HepG2 (cell line): Measurements from ENCODE around the gene PROX1. TPM values are rescaled to one million over a fixed set of nuclear protein-coding genes. Genes with fewer than 3 reads are reported as not detected.

Experiments
- ATAC-seq: fragments of 200-7000 bp; cut with Tn5 transposase; 3 replicates; pipeline ENCODE4 v1.9.1; 2020; ENCODE audit warnings: mild to moderate bottlenecking, moderate library complexity
- BruUV-seq: library from RNA; stranded (reverse); fragments of 400-500 nt; replicated peaks from 2 replicates; lab custom pipeline; 2021; lab: Mats Ljungman, UMichigan
- CTCF ChIA-PET: fragments of 300-600 bp; formaldehyde crosslinking; extraction: SDS; loops from one replicate; lab custom pipeline; 2021; ENCODE audit warnings: low total read pairs, inconsistent platforms, low intra/inter-chr PET ratio; lab: Yijun Ruan, JAX
- POLR2A ChIA-PET: fragments of 350-600 bp; sonication (Branson Sonifier 250); formaldehyde crosslinking; loops from one replicate; lab custom pipeline; 2020; ENCODE audit warnings: antibody characterized with exemption, inconsistent platforms; lab: Yijun Ruan, JAX
- DNase-seq: peaks from one replicate; pipeline ENCODE4 v3.0.0-alpha.2; 2015; ENCODE audit warnings: low spot score
- FAIRE-seq: peaks from 3 replicates; lab custom pipeline; 2011; peaks lifted over from hg19 to GRCh38; lab: Jason Lieb, UNC
- H2AFZ ChIP-seq: one replicate; pipeline ENCODE4 v1.6.1; 2011; ENCODE audit warnings: low read length, inconsistent platforms
- H3K27ac ChIP-seq: fragments of 300-600 bp; 3 replicates; pipeline ENCODE4 v1.8.0; 2011; ENCODE audit warnings: mixed run types, mild to moderate bottlenecking, mixed read lengths, low read length, inconsistent platforms; ENCODE audit not compliant: insufficient read depth; ENCODE audit errors: extremely low read length
- H3K27me3 ChIP-seq, 2 experiments: fragments of 200-600 bp in 1 of 2; 2 replicates in 1 of 2; 3 replicates in 1 of 2; pipeline versions ENCODE4 v1.6.0 to v1.8.0; 2011; ENCODE audit warnings: low read length in 2 of 2, mild to moderate bottlenecking in 2 of 2, moderate library complexity in 2 of 2, inconsistent platforms in 1 of 2; ENCODE audit not compliant: insufficient read depth in 2 of 2, control insufficient read depth in 1 of 2
- H3K36me3 ChIP-seq, 2 experiments: fragments of 200-600 bp in 1 of 2; replicated peaks in 1 of 2; 2 replicates in 1 of 2; 3 replicates in 1 of 2; pipeline versions ENCODE4 v1.5.1 to v1.8.0; 2011; ENCODE audit warnings: low read length in 2 of 2, inconsistent platforms in 1 of 2; ENCODE audit not compliant: insufficient read depth in 2 of 2, control insufficient read depth in 1 of 2
- H3K4me1 ChIP-seq: 2 replicates; pipeline ENCODE4 v1.5.1; 2012; ENCODE audit warnings: low read length, inconsistent platforms; ENCODE audit not compliant: insufficient read depth
- H3K4me2 ChIP-seq: 2 replicates; pipeline ENCODE4 v1.6.0; 2011; ENCODE audit warnings: low read depth, low read length, inconsistent platforms
- H3K4me3 ChIP-seq, 3 experiments: fragments of 200-600 bp in 1 of 3; sonication (generic), shearing (Covaris generic) in 1 of 3; replicated peaks in 1 of 3; 2 replicates each; pipeline ENCODE4 v1.5.1; 2011 to 2016; ENCODE audit warnings: low read length in 3 of 3, inconsistent platforms in 2 of 3, low read depth in 2 of 3, mild to moderate bottlenecking in 2 of 3, control low read depth in 1 of 3, mixed read lengths in 1 of 3; ENCODE audit not compliant: insufficient read depth in 1 of 3
- H3K79me2 ChIP-seq: one replicate; pipeline ENCODE4 v1.6.1; 2011; ENCODE audit warnings: low read length, inconsistent platforms; ENCODE audit not compliant: insufficient read depth
- H3K9ac ChIP-seq: 2 replicates; pipeline ENCODE4 v1.6.0; 2011; ENCODE audit warnings: mild to moderate bottlenecking, low read depth, low read length, inconsistent platforms; ENCODE audit not compliant: insufficient read depth
- H3K9me3 ChIP-seq: 2 replicates; pipeline ENCODE4 v1.5.1; 2012; ENCODE audit warnings: mild to moderate bottlenecking, low read length
- H4K20me1 ChIP-seq: 2 replicates; pipeline ENCODE4 v1.6.0; 2011; ENCODE audit warnings: inconsistent platforms, mild to moderate bottlenecking, low read length, moderate library complexity; ENCODE audit not compliant: insufficient read depth
- CREB1 ChIP-seq, 2 experiments: fragments of 450-650 bp in 1 of 2; IDR thresholded peaks; 2 replicates each; pipeline ENCODE4 v1.6.1; 2016 to 2017; ENCODE audit warnings: control low read depth in 1 of 2, mild to moderate bottlenecking in 1 of 2, missing compliant biosample characterization in 1 of 2, missing genetic modification characterization in 1 of 2
- GZF1 ChIP-seq: sonication (generic); formaldehyde crosslinking; IDR thresholded peaks from 2 replicates; pipeline ENCODE4 v1.5.1; 2020; ENCODE audit warnings: mild to moderate bottlenecking, missing genetic modification reagents
- HNF4A ChIP-seq: sonication (generic); formaldehyde crosslinking; IDR thresholded peaks from 2 replicates; pipeline ENCODE4 v1.4.0; 2020; ENCODE audit warnings: missing genetic modification reagents
- HNF4G ChIP-seq, 2 experiments: sonication (generic) in 1 of 2; formaldehyde crosslinking in 1 of 2; IDR thresholded peaks; 2 replicates each; pipeline versions ENCODE4 v1.4.0 to v1.6.1; 2011 to 2020; ENCODE audit warnings: borderline replicate concordance in 2 of 2, low read depth in 2 of 2, mild to moderate bottlenecking in 2 of 2, low read length in 1 of 2, missing genetic modification reagents in 1 of 2, moderate library complexity in 1 of 2
- HOXA7 ChIP-seq: sonication (generic); formaldehyde crosslinking; IDR thresholded peaks from 2 replicates; pipeline ENCODE4 v1.8.1; 2022; ENCODE audit warnings: mild to moderate bottlenecking, missing genetic modification reagents, moderate library complexity
- MYPOP ChIP-seq: sonication (generic); formaldehyde crosslinking; IDR thresholded peaks from 2 replicates; pipeline ENCODE4 v1.8.1; 2023; ENCODE audit warnings: mild to moderate bottlenecking, moderate library complexity, missing genetic modification reagents
- NCOA2 ChIP-seq: sonication (generic); formaldehyde crosslinking; IDR thresholded peaks from 2 replicates; pipeline ENCODE4 v1.8.0; 2022; ENCODE audit warnings: inconsistent platforms
- PHB2 ChIP-seq: fragments of 450-650 bp; IDR thresholded peaks from 2 replicates; pipeline ENCODE4 v1.6.1; 2018; ENCODE audit not compliant: partially characterized antibody
- SOX5 ChIP-seq: IDR thresholded peaks from 2 replicates; pipeline ENCODE4 v1.6.1; 2016; ENCODE audit warnings: borderline replicate concordance
- SOX6 ChIP-seq, 2 experiments: fragments of 450-650 bp in 1 of 2; sonication (generic) in 1 of 2; formaldehyde crosslinking in 1 of 2; IDR thresholded peaks; 2 replicates each; pipeline versions ENCODE4 v1.4.0 to v1.6.1; 2017 to 2020; ENCODE audit warnings: antibody characterized with exemption in 1 of 2, mild to moderate bottlenecking in 1 of 2, missing genetic modification reagents in 1 of 2
- SP1 ChIP-seq, 2 experiments: fragments of 450-650 bp in 1 of 2; sonication (generic) in 1 of 2; formaldehyde crosslinking in 1 of 2; IDR thresholded peaks; 2 replicates each; pipeline versions ENCODE4 v1.4.0 to v1.6.1; 2016 to 2020; ENCODE audit warnings: missing genetic modification reagents in 1 of 2
- SP4 ChIP-seq: sonication (generic); formaldehyde crosslinking; IDR thresholded peaks from 2 replicates; pipeline ENCODE4 v1.8.1; 2023; ENCODE audit warnings: mild to moderate bottlenecking, missing genetic modification reagents
- ZNF224 ChIP-seq: sonication (generic); formaldehyde crosslinking; IDR thresholded peaks from 2 replicates; pipeline ENCODE4 v1.5.0; 2020; ENCODE audit warnings: mild to moderate bottlenecking, missing genetic modification reagents
- ZNF274 ChIP-seq: sonication (generic); formaldehyde crosslinking; IDR thresholded peaks from 2 replicates; pipeline ENCODE4 v1.5.1; 2020; ENCODE audit warnings: mild to moderate bottlenecking, missing genetic modification reagents
- ZNF674 ChIP-seq: sonication (generic); formaldehyde crosslinking; IDR thresholded peaks from 2 replicates; pipeline ENCODE4 v1.5.0; 2020; ENCODE audit warnings: low read depth, mild to moderate bottlenecking, missing genetic modification reagents
- ZSCAN31 ChIP-seq: sonication (generic); formaldehyde crosslinking; IDR thresholded peaks from 2 replicates; pipeline ENCODE4 v1.5.0; 2020; ENCODE audit warnings: low read depth, mild to moderate bottlenecking, missing genetic modification reagents
- WGBS: methylation state at CpG from one replicate; pipeline ENCODE4 v1.1.6; 2017; ENCODE audit warnings: low lambda C conversion rate; 5-methylcytosine and 5-hydroxymethylcytosine counted together
- in situ Hi-C: cut with HindIII; loops from 2 replicates; pipeline ENCODE4 v1.10.0; 2017; ENCODE audit warnings: low pct_unique_long_range_greater_than_20kb; ENCODE audit not compliant: extremely low pct_ligation_motif_present
- intact Hi-C: fragments of 100-400 bp; cut with micrococcal nuclease; formaldehyde crosslinking; loops from one replicate; pipeline ENCODE4 v1.10.0; 2022; ENCODE audit not compliant: unreplicated experiment
- polyA plus RNA-seq, 8 experiments: library from polyadenylated mRNA; depleted of rRNA in 3 of 8; stranded (reverse) in 7 of 8; unstranded in 1 of 8; fragments of >200 nt; fragmentation: Illumina TruSeq in 4 of 8; extraction: Trizol in 4 of 8; gene quantifications; 2 replicates each; pipeline versions ENCODE4 v1.2.1 to v1.2.3, GENCODE V29; 2011 to 2016; ENCODE audit warnings: low read depth in 4 of 8, missing spikeins in 1 of 8, mixed read lengths in 1 of 8; ENCODE audit not compliant: insufficient read depth in 1 of 8
- total RNA-seq, 5 experiments: library from RNA; depleted of rRNA; stranded (reverse); fragments of >200 nt; fragmentation: Illumina TruSeq; extraction: Trizol; gene quantifications; 2 replicates each; pipeline ENCODE4 v1.2.3, GENCODE V29; 2016; ENCODE audit warnings: low read depth in 1 of 5
- TF ChIP-seq, protein P1 (sequence below): sonication (generic); formaldehyde crosslinking; IDR thresholded peaks from 2 replicates; pipeline ENCODE4 v1.8.1; 2023; ENCODE audit warnings: mild to moderate bottlenecking, missing genetic modification reagents

Gene PROX1
- total and polyA plus RNA-seq, 2 of the 13 experiments (the other 11 are each of a cell fraction or from before 2014, with no cell fraction given), result 12.3 to 30.2 TPM

DNA sequence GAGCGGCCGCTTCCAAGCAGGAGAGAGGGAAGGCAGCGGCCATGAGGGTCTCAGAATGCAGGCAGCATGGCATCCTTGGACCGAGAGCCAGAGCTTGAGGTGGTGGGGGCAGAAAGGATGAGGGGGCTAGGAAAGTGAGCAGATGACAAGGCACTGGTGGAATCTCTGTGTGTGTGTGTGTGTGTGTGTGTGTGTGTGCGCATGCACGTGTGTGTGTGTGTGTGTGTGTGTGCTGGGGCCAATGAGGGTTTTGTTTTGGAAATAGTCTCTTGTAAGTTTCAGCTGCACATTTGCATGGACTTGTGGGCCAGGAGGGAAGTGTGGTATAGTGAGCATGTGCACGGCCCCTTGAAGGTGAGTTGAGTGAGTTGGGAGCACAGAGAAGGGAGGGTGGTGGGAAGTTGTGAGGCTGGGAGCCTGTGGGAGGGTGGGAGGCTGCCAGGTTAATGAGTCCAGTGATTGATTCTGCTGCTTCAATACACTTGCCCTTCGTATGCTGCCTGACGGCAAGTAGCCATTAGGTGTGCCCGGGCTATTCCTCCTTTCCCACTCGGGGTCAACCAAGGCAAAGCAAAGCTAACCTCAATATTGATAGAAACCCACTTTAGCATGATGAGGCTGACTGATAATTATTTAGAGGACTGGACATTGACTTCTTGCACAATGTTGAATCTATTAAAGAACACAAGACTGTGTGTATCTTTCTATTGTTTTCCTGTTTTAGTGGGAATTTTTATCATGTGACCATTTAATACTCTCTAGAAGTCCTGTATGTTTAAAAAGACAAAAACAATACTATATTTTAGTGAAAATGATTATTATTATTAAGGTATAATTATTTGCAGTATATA is 80.3 kb downstream of the PROX1 start (continued):
- TF ChIP-seq, protein P1, sequence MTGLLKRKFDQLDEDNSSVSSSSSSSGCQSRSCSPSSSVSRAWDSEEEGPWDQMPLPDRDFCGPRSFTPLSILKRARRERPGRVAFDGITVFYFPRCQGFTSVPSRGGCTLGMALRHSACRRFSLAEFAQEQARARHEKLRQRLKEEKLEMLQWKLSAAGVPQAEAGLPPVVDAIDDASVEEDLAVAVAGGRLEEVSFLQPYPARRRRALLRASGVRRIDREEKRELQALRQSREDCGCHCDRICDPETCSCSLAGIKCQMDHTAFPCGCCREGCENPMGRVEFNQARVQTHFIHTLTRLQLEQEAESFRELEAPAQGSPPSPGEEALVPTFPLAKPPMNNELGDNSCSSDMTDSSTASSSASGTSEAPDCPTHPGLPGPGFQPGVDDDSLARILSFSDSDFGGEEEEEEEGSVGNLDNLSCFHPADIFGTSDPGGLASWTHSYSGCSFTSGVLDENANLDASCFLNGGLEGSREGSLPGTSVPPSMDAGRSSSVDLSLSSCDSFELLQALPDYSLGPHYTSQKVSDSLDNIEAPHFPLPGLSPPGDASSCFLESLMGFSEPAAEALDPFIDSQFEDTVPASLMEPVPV, result no peak
- TF ChIP-seq SOX5 (CRISPR knock-in tag) (peak; percentile 74; the same call in 1 of the 2 replicates), SOX6 (IDR thresholded peaks at IDR 0.05) (no peak), SOX6 (CRISPR knock-in tag; IDR thresholded peaks at IDR 0.05) (peak; percentile 41; the same call in 1 of the 2 replicates), HNF4G (IDR thresholded peaks at IDR 0.05; ENCODE audit: borderline replicate concordance, low read depth, low read length) (peak; percentile 48; the same call in 1 of the 2 replicates), HNF4G (CRISPR knock-in tag; IDR thresholded peaks at IDR 0.05; ENCODE audit: borderline replicate concordance, low read depth) (no peak), ZNF274 (0 out of 2 replicates have a peak, but pooled peaks have one; percentile 36), NCOA2 (0 out of 2 replicates have a peak, but pooled peaks have one; percentile 27), HNF4A (CRISPR knock-in tag) (peak; percentile 49; the same call in 1 of the 2 replicates), HOXA7 (CRISPR knock-in tag) (no peak)

DNA sequence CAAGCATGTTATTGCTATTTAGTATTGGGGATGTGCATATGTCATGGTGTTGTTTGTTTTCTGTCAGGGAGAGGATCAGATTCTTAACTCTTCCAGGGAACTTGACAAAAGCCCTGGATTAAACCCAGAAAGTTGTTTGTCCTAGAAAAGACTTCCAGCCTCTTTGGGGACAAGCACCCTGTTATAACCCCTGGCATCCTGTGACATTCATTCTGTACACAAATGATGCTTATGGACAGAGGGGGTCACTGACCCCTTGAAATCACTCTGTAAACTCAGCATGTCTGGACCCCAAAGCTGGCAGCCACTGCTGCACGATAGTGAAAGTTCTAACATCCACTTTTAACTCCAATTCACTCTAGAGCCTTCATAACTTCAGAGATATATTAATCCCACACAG is 81.2 kb downstream of the PROX1 start:
- no peaks in the 10 kb centered on the region for H3K9me3 ChIP-seq
- no peaks in the 10 kb centered on the region for H4K20me1 ChIP-seq
- BruUV-seq, result no TSS peak
- H3K36me3 ChIP-seq, result no peaks in the 10 kb centered on the region
- H2AFZ ChIP-seq, result no peak overlapping the region
- H3K9ac ChIP-seq, result no peak overlapping the region; the same call in 1 of the 2 replicates
- ATAC-seq, result peak; percentile 83
- H3K4me1 ChIP-seq, result peaks cover 38% of the 10 kb centered on the region
- peak overlapping the region; percentile 37 for H3K4me2 ChIP-seq
- peak overlapping the region; percentile 9 for H3K27ac ChIP-seq
- FAIRE-seq, result peak; percentile 50
- peak; percentile 68 for DNase-seq
- in situ Hi-C loops (no loop called here), intact Hi-C loops (no loop called here)
- WGBS, result 0% methylated on average over 1 of the region's 1 CpG
- ChIA-PET POLR2A (interaction anchor here (1.7 kb wide), 1 partner anchor 18 kb away, joined by 10 read pairs; no protein-coding TSS in a partner anchor), CTCF (no interaction called here)
- H3K79me2 ChIP-seq, result no peaks in the 10 kb centered on the region
- no peaks in the 10 kb centered on the region for H3K27me3 ChIP-seq
- H3K4me3 ChIP-seq, result no peak overlapping the region
- no peak for TF ChIP-seq SP4 (CRISPR knock-in tag)
- TF ChIP-seq GZF1 (CRISPR knock-in tag), result no peak
- no peak for TF ChIP-seq PHB2
- TF ChIP-seq SP1 (IDR thresholded peaks at IDR 0.05), result no peak
- no peak for TF ChIP-seq SP1 (CRISPR knock-in tag; IDR thresholded peaks at IDR 0.05)
- no peak for TF ChIP-seq ZSCAN31 (CRISPR knock-in tag)
- TF ChIP-seq ZNF674 (CRISPR knock-in tag), result no peak
- TF ChIP-seq CREB1 (IDR thresholded peaks at IDR 0.05), result no peak
- no peak for TF ChIP-seq CREB1 (CRISPR knock-in tag; IDR thresholded peaks at IDR 0.05)
- no peak for TF ChIP-seq ZNF224 (CRISPR knock-in tag)
- TF ChIP-seq MYPOP (CRISPR knock-in tag), result no peak
